Activated gamma-delta T cell treated with anti-CD3 and anti-CD28 coated beads, Interleukin-2, amount 50 U/mL, for 16 hours (primary cell): ENCODE measurements around the gene ECSCR.

Experiments used
- DNase-seq: peaks from one replicate; pipeline ENCODE4 v3.0.0-alpha.2; 2020; ENCODE audit warnings: low read depth

Gene ECSCR

GRCh38 chr5:139474890-139475791 is 12.6 kb upstream of the ECSCR start:
- no peak for DNase-seq

GRCh38 chr5:139473565-139473964 is 11.0 kb upstream of the ECSCR start:
- no peak for DNase-seq

- DNase-seq, result no peak
These were observed 10.6 kb upstream of the ECSCR start for GRCh38 chr5:139473105-139473504.

GRCh38 chr5:139472386-139473030 is 10.0 kb upstream of the ECSCR start:
- no peak for DNase-seq

- no peak for DNase-seq
These were observed 8.3 kb upstream of the ECSCR start, which contains the start of gene SMIM33 for GRCh38 chr5:139470821-139471300. Gene SMIM33, plus strand, starts transcription at chr5:139471004. Its CDS starts 118 bp downstream, at chr5:139471122.

- no peak for DNase-seq
These were observed 5.9 kb upstream of the ECSCR start for GRCh38 chr5:139468421-139468931.

- no peak for DNase-seq
These were observed 845 bp downstream of the ECSCR start for GRCh38 chr5:139461698-139462097.

- DNase-seq, result no peak
These were observed 1.4 kb downstream of the ECSCR start for GRCh38 chr5:139461176-139461575.

- DNase-seq, result no peak
These were observed 2.1 kb downstream of the ECSCR start for GRCh38 chr5:139460455-139460854.

- DNase-seq, result no peak
These were observed 3.0 kb downstream of the ECSCR start for GRCh38 chr5:139459451-139459934.

- peak; percentile 66 for DNase-seq
These were observed 3.7 kb downstream of the ECSCR start for GRCh38 chr5:139458580-139459407.

- no peak for DNase-seq
These were observed 4.8 kb downstream of the ECSCR start for GRCh38 chr5:139457653-139458306.

GRCh38 chr5:139457241-139457640 is 5.3 kb downstream of the ECSCR start:
- DNase-seq, result no peak

- DNase-seq, result no peak
These were observed 5.8 kb downstream of the ECSCR start for GRCh38 chr5:139456776-139457175.

GRCh38 chr5:139454568-139455290 is 7.8 kb downstream of the ECSCR start:
- no peak for DNase-seq

- DNase-seq, result peak; percentile 29
These were observed 8.6 kb downstream of the ECSCR start for GRCh38 chr5:139453683-139454567.

GRCh38 chr5:139451878-139452660 is 10.5 kb downstream of the ECSCR start:
- DNase-seq, result no peak

- no peak for DNase-seq
These were observed 11.4 kb downstream of the ECSCR start for GRCh38 chr5:139451176-139451575.
